Right lobe of liver (tissue), 4 donors: ENCODE data around the gene NAT8L.

Source experiments
- CTCF ChIP-seq, 4 donors: fragments of 200-600 bp in 3 of 4; fragments of 450-650 bp in 1 of 4; IDR thresholded peaks; one replicate each; pipeline versions ENCODE4 v1.5.1 to v1.8.0; 2016 to 2022; ENCODE audit warnings: antibody characterized with exemption in 4 of 4, mild to moderate bottlenecking in 2 of 4
- POLR2A ChIP-seq: fragments of 450-650 bp; IDR thresholded peaks from one replicate; pipeline ENCODE4 v1.6.1; 2017; ENCODE audit warnings: antibody characterized with exemption, mild to moderate bottlenecking
- donor health status: DM: no; HTN: no; CAD: no.
- donor health status: DM: no; HTN: no; CAD: no.
- donor health status: DM: no; HTN: yes; CAD: no.

- no peak for TF ChIP-seq CTCF (IDR thresholded peaks at IDR 0.05)
- no peak for TF ChIP-seq POLR2A
Measured at GRCh38 chr4:2103843-2104547, 44.9 kb downstream of the NAT8L start.
